ENCODE measurements around the gene FGD5. TPM values are rescaled to one million over a fixed set of nuclear protein-coding genes. Genes with fewer than 3 reads are reported as not detected.

The FGD5 gene
- polyA plus RNA-seq, 1 donor (not counting 4 experiments of a cell fraction or from before 2014, with no cell fraction given) = not detected

GRCh38 chr3:14803101-14803980, 15.4 kb upstream of the FGD5 start:
- Histone ChIP-seq H3K4me2 (ENCODE audit: control insufficient read depth, extremely low read depth, insufficient read depth, low read depth, low read length) (no peak overlapping the region), H2AFZ (ENCODE audit: control insufficient read depth, low read length) (no peak overlapping the region), H3K79me2 (ENCODE audit: control insufficient read depth, insufficient read depth, low read length) (no peaks in the 10 kb centered on the region), H3K36me3 (ENCODE audit: control insufficient read depth in 2 of 2, extremely low read depth in 1 of 2, insufficient read depth in 2 of 2, low read length in 2 of 2) (no peaks in the 10 kb centered on the region), H3K9me3 (ENCODE audit: control insufficient read depth, low read depth, low read length) (no peaks in the 10 kb centered on the region), H3K4me1 (ENCODE audit: control insufficient read depth, extremely low read depth, insufficient read depth, low read length) (no peaks in the 10 kb centered on the region), H3K27me3 (ENCODE audit: control insufficient read depth, extremely low read depth, insufficient read depth, low read length) (peaks cover 6% of the 10 kb centered on the region), H3K9ac (ENCODE audit: control insufficient read depth, extremely low read depth, insufficient read depth, low read length) (no peak overlapping the region), H4K20me1 (ENCODE audit: control insufficient read depth, extremely low read depth, insufficient read depth, low read length) (peaks cover 3% of the 10 kb centered on the region), H3K27ac (ENCODE audit: control insufficient read depth, insufficient read depth, low read length) (no peak overlapping the region), H3K4me3 (ENCODE audit: control insufficient read depth in 2 of 3, extremely low read depth in 1 of 3, insufficient read depth in 2 of 3, low read depth in 1 of 3, low read length in 3 of 3) (no peak overlapping the region), H3K9me1 (ENCODE audit: control insufficient read depth, extremely low read depth, insufficient read depth, low read length) (no peaks in the 10 kb centered on the region)
- TF ChIP-seq CTCF (optimal IDR thresholded peaks at IDR 0.05 in 1 of 3, IDR thresholded peaks at IDR 0.05 in 1 of 3, conservative IDR thresholded peaks at IDR 0.05 in 1 of 3; ENCODE audit: extremely low read depth in 1 of 3, insufficient read depth in 2 of 3, low read length in 3 of 3) (no peak), EZH2 (IDR thresholded peaks at IDR 0.05; ENCODE audit: low read length) (no peak)
- DNase-seq (ENCODE audit: low read depth, low spot score) = no peak
- dilution Hi-C loops (cut with MboI; ENCODE audit: extremely low pct_ligation_motif_present, low sequenced_read_pairs) = no loop called here
- no peak for FAIRE-seq

GRCh38 chr3:14803981-14804834, 14.6 kb upstream of the FGD5 start:
- H3K36me3 ChIP-seq (ENCODE audit: control insufficient read depth in 2 of 2, extremely low read depth in 1 of 2, insufficient read depth in 2 of 2, low read length in 2 of 2) = no peaks in the 10 kb centered on the region
- no peak overlapping the region for H3K4me2 ChIP-seq (ENCODE audit: control insufficient read depth, extremely low read depth, insufficient read depth, low read depth, low read length)
- H3K9me1 ChIP-seq (ENCODE audit: control insufficient read depth, extremely low read depth, insufficient read depth, low read length) = no peaks in the 10 kb centered on the region
- no peaks in the 10 kb centered on the region for H3K9me3 ChIP-seq (ENCODE audit: control insufficient read depth, low read depth, low read length)
- no peak for FAIRE-seq
- no peak overlapping the region for H3K27ac ChIP-seq (ENCODE audit: control insufficient read depth, insufficient read depth, low read length)
- dilution Hi-C loops (cut with MboI; ENCODE audit: extremely low pct_ligation_motif_present, low sequenced_read_pairs) = no loop called here
- peaks cover 14% of the 10 kb centered on the region for H3K27me3 ChIP-seq (ENCODE audit: control insufficient read depth, extremely low read depth, insufficient read depth, low read length)
- H3K4me3 ChIP-seq (ENCODE audit: control insufficient read depth in 2 of 3, extremely low read depth in 1 of 3, insufficient read depth in 2 of 3, low read depth in 1 of 3, low read length in 3 of 3) = no peak overlapping the region
- no peak for DNase-seq (ENCODE audit: low read depth, low spot score)
- H3K79me2 ChIP-seq (ENCODE audit: control insufficient read depth, insufficient read depth, low read length) = no peaks in the 10 kb centered on the region
- H2AFZ ChIP-seq (ENCODE audit: control insufficient read depth, low read length) = no peak overlapping the region
- H4K20me1 ChIP-seq (ENCODE audit: control insufficient read depth, extremely low read depth, insufficient read depth, low read length) = peaks cover 3% of the 10 kb centered on the region
- H3K4me1 ChIP-seq (ENCODE audit: control insufficient read depth, extremely low read depth, insufficient read depth, low read length) = no peaks in the 10 kb centered on the region
- no peak for TF ChIP-seq CTCF (optimal IDR thresholded peaks at IDR 0.05 in 1 of 3, IDR thresholded peaks at IDR 0.05 in 1 of 3, conservative IDR thresholded peaks at IDR 0.05 in 1 of 3; ENCODE audit: extremely low read depth in 1 of 3, insufficient read depth in 2 of 3, low read length in 3 of 3)
- no peak for TF ChIP-seq EZH2 (IDR thresholded peaks at IDR 0.05; ENCODE audit: low read length)
- no peak overlapping the region for H3K9ac ChIP-seq (ENCODE audit: control insufficient read depth, extremely low read depth, insufficient read depth, low read length)

Measured in keratinocyte (primary cell).